H1 (cell line): ENCODE data around the gene AVL9. TPM values are rescaled to one million over a fixed set of nuclear protein-coding genes. Genes with fewer than 3 reads are reported as not detected.

Experiments used
- CTCF ChIA-PET: fragments of 300-600 bp; sonication (Branson Sonifier 250); formaldehyde crosslinking; loops from one replicate; lab custom pipeline; 2021; ENCODE audit not compliant: partially characterized antibody; lab: Charles Lee
- POLR2A ChIA-PET: fragments of 300-600 bp; sonication (Branson Sonifier 250); formaldehyde crosslinking; loops from one replicate; lab custom pipeline; 2021; ENCODE audit warnings: inconsistent platforms; ENCODE audit not compliant: partially characterized antibody; lab: Charles Lee
- DNase-seq, 2 experiments: peaks; one replicate each; pipeline versions ENCODE4 v3.0.0 to v3.0.0-alpha.2; 2010 to 2022; ENCODE audit warnings: low spot score in 2 of 2, low read depth in 1 of 2, mixed read lengths in 1 of 2
- FAIRE-seq: peaks from 2 replicates; lab custom pipeline; 2011; peaks lifted over from hg19 to GRCh38; lab: Jason Lieb, UNC
- H2AFZ ChIP-seq: 2 replicates; pipeline ENCODE4 v1.8.1; 2012; ENCODE audit warnings: low read length, inconsistent platforms
- H2AK5ac ChIP-seq: 2 replicates; pipeline ENCODE4 v1.6.1; 2013; ENCODE audit warnings: low read depth, low read length
- H2BK120ac ChIP-seq: replicated peaks from 2 replicates; pipeline ENCODE3; 2013; ENCODE audit warnings: low read depth, low read length, inconsistent platforms
- H2BK12ac ChIP-seq: 2 replicates; pipeline ENCODE4 v1.6.1; 2013; ENCODE audit warnings: low read depth, low read length
- H2BK15ac ChIP-seq: 2 replicates; pipeline ENCODE4 v1.6.1; 2013; ENCODE audit warnings: low read length
- H2BK20ac ChIP-seq: 2 replicates; pipeline ENCODE4 v1.6.1; 2013; ENCODE audit warnings: low read length
- H2BK5ac ChIP-seq: 2 replicates; pipeline ENCODE4 v1.6.1; 2013; ENCODE audit warnings: low read depth, low read length
- H3K14ac ChIP-seq: 2 replicates; pipeline ENCODE4 v1.6.1; 2013; ENCODE audit warnings: inconsistent platforms; ENCODE audit not compliant: insufficient read length
- H3K18ac ChIP-seq: 2 replicates; pipeline ENCODE4 v1.6.1; 2013; ENCODE audit warnings: low read length; ENCODE audit errors: extremely low read depth
- H3K23ac ChIP-seq: 2 replicates; pipeline ENCODE4 v1.6.1; 2013; ENCODE audit warnings: inconsistent platforms; ENCODE audit not compliant: insufficient read length
- H3K23me2 ChIP-seq: 2 replicates; pipeline ENCODE4 v1.6.1; 2013; ENCODE audit warnings: low read depth, low read length
- H3K27ac ChIP-seq: 2 replicates; pipeline ENCODE4 v1.6.1; 2011; ENCODE audit warnings: low read depth, low read length, inconsistent platforms
- H3K27me3 ChIP-seq, 4 experiments: replicated peaks in 1 of 4; 1 replicate in 1 of 4; 2 replicates in 3 of 4; pipeline versions ENCODE4 v1.6.1 to v1.8.1; 2011 to 2013; ENCODE audit warnings: low read length in 3 of 4, mild to moderate bottlenecking in 3 of 4, inconsistent platforms in 2 of 4, mixed read lengths in 2 of 4, moderate library complexity in 1 of 4; ENCODE audit not compliant: control insufficient read depth in 3 of 4, insufficient read depth in 3 of 4; ENCODE audit errors: extremely low read depth in 1 of 4
- H3K36me3 ChIP-seq, 4 experiments: 2 replicates each; pipeline versions ENCODE4 v1.6.1 to v1.8.1; 2011 to 2013; ENCODE audit warnings: mild to moderate bottlenecking in 4 of 4, low read length in 3 of 4, moderate library complexity in 2 of 4, control low read depth in 1 of 4, inconsistent platforms in 1 of 4; ENCODE audit not compliant: insufficient read depth in 4 of 4, control insufficient read depth in 2 of 4
- H3K4ac ChIP-seq: replicated peaks from 2 replicates; pipeline ENCODE3; 2013; ENCODE audit warnings: low read length, low read depth, mixed read lengths, inconsistent platforms; ENCODE audit not compliant: insufficient read length
- H3K4me1 ChIP-seq, 4 experiments: replicated peaks in 1 of 4; 1 replicate in 1 of 4; 2 replicates in 3 of 4; pipeline versions ENCODE4 v1.6.1 to v1.8.1; 2011 to 2013; ENCODE audit warnings: low read length in 3 of 4, inconsistent platforms in 2 of 4, mixed read lengths in 1 of 4; ENCODE audit not compliant: insufficient read depth in 4 of 4, control insufficient read depth in 3 of 4
- H3K4me2 ChIP-seq, 2 experiments: 2 replicates each; pipeline versions ENCODE4 v1.6.1 to v1.8.1; 2011 to 2013; ENCODE audit warnings: low read depth in 2 of 2, low read length in 2 of 2, control low read depth in 1 of 2, inconsistent platforms in 1 of 2, mild to moderate bottlenecking in 1 of 2; ENCODE audit not compliant: insufficient read depth in 1 of 2
- H3K4me3 ChIP-seq, 4 experiments: fragments of 200-600, 300-600 bp in 1 of 4; sonication (generic), shearing (Covaris generic), sonication (Bioruptor Twin) in 1 of 4; 2 replicates each; pipeline versions ENCODE4 v1.5.1 to v1.8.1; 2011 to 2016; ENCODE audit warnings: low read length in 4 of 4, low read depth in 3 of 4, control low read depth in 2 of 4, inconsistent platforms in 2 of 4, mild to moderate bottlenecking in 2 of 4, mixed read lengths in 1 of 4, moderate library complexity in 1 of 4; ENCODE audit not compliant: insufficient read depth in 2 of 4; ENCODE audit errors: extremely low read depth in 1 of 4
- H3K56ac ChIP-seq: replicated peaks from 2 replicates; pipeline ENCODE3; 2013; ENCODE audit warnings: low read depth, mild to moderate bottlenecking, mixed read lengths, low read length, inconsistent platforms; ENCODE audit not compliant: insufficient read length
- H3K79me1 ChIP-seq: 2 replicates; pipeline ENCODE4 v1.6.1; 2013; ENCODE audit warnings: low read depth, low read length, control low read depth
- H3K79me2 ChIP-seq, 2 experiments: 2 replicates each; pipeline versions ENCODE4 v1.6.1 to v1.8.1; 2012 to 2013; ENCODE audit warnings: low read length in 2 of 2, mild to moderate bottlenecking in 2 of 2, inconsistent platforms in 1 of 2; ENCODE audit not compliant: insufficient read depth in 2 of 2, control insufficient read depth in 1 of 2
- H3K9ac ChIP-seq, 4 experiments: replicated peaks in 1 of 4; 1 replicate in 1 of 4; 2 replicates in 3 of 4; pipeline versions ENCODE4 v1.6.1 to v1.8.1; 2011 to 2013; ENCODE audit warnings: low read depth in 3 of 4, low read length in 3 of 4, control low read depth in 2 of 4, mild to moderate bottlenecking in 2 of 4, moderate library complexity in 2 of 4, inconsistent platforms in 1 of 4; ENCODE audit errors: extremely low read depth in 1 of 4
- H3K9me3 ChIP-seq, 2 experiments: 2 replicates each; pipeline versions ENCODE4 v1.6.1 to v1.8.1; 2012 to 2013; ENCODE audit warnings: mild to moderate bottlenecking in 2 of 2, moderate library complexity in 2 of 2, control low read depth in 1 of 2, inconsistent platforms in 1 of 2, low read depth in 1 of 2, low read length in 1 of 2, mixed read lengths in 1 of 2; ENCODE audit not compliant: insufficient read depth in 2 of 2
- H4K20me1 ChIP-seq, 2 experiments: replicated peaks in 1 of 2; 2 replicates each; pipeline versions ENCODE3 to v1.8.1; 2011 to 2013; ENCODE audit warnings: inconsistent platforms in 2 of 2, low read length in 2 of 2, mild to moderate bottlenecking in 1 of 2; ENCODE audit not compliant: insufficient read depth in 2 of 2, control insufficient read depth in 1 of 2
- H4K5ac ChIP-seq: 2 replicates; pipeline ENCODE4 v1.6.1; 2013; ENCODE audit warnings: low read length, low read depth, mixed read lengths, inconsistent platforms; ENCODE audit not compliant: insufficient read length
- H4K8ac ChIP-seq: 2 replicates; pipeline ENCODE4 v1.8.0; 2013; ENCODE audit warnings: mild to moderate bottlenecking, moderate library complexity, low read length, inconsistent platforms; ENCODE audit not compliant: insufficient read depth; ENCODE audit errors: extremely low read depth
- H4K91ac ChIP-seq: replicated peaks from 2 replicates; pipeline ENCODE3; 2013; ENCODE audit warnings: low read length, mixed read lengths, inconsistent platforms; ENCODE audit not compliant: insufficient read length
- CTBP2 ChIP-seq: IDR thresholded peaks from 2 replicates; pipeline ENCODE4 v1.7.0; 2011; ENCODE audit warnings: borderline replicate concordance, mild to moderate bottlenecking, moderate library complexity, mixed read lengths, low read length; ENCODE audit not compliant: insufficient read depth, insufficient read length
- E2F6 ChIP-seq: IDR thresholded peaks from 2 replicates; pipeline ENCODE4 v1.6.1; 2012; ENCODE audit warnings: inconsistent platforms
- EP300 ChIP-seq, 2 experiments: IDR thresholded peaks; 1 replicate in 1 of 2; 2 replicates in 1 of 2; pipeline ENCODE4 v1.6.1; 2011 to 2012; ENCODE audit warnings: low read depth in 2 of 2, low read length in 2 of 2, mild to moderate bottlenecking in 2 of 2, borderline replicate concordance in 1 of 2, inconsistent platforms in 1 of 2, moderate library complexity in 1 of 2
- KDM5A ChIP-seq: fragments of 200-600 bp; IDR thresholded peaks from 2 replicates; pipeline ENCODE4 v1.7.1; 2012; ENCODE audit warnings: mild to moderate bottlenecking, low read length, inconsistent platforms, mixed read lengths
- POLR2A ChIP-seq, 2 experiments: IDR thresholded peaks; 1 replicate in 1 of 2; 2 replicates in 1 of 2; pipeline ENCODE4 v1.6.1; 2011; ENCODE audit warnings: low read depth in 2 of 2, low read length in 2 of 2, mild to moderate bottlenecking in 2 of 2; ENCODE audit errors: control extremely low read depth in 1 of 2
- POU5F1 ChIP-seq: IDR thresholded peaks from 2 replicates; pipeline ENCODE4 v1.6.1; 2011; ENCODE audit warnings: low read depth, mild to moderate bottlenecking, low read length, moderate library complexity
- RAD21 ChIP-seq, 2 experiments: IDR thresholded peaks in 1 of 2; conservative IDR thresholded peaks in 1 of 2; 2 replicates each; pipeline ENCODE4 v1.6.1; 2011; ENCODE audit warnings: low read depth in 2 of 2, low read length in 2 of 2, improper control_type of control experiment in 1 of 2, inconsistent platforms in 1 of 2, mild to moderate bottlenecking in 1 of 2, moderate library complexity in 1 of 2
- RFX5 ChIP-seq: IDR thresholded peaks from 2 replicates; pipeline ENCODE4 v1.6.1; 2011; ENCODE audit warnings: low read depth, low read length, improper control_type of control experiment, borderline replicate concordance
- SP4 ChIP-seq: IDR thresholded peaks from 2 replicates; pipeline ENCODE4 v1.6.1; 2012; ENCODE audit warnings: low read length, inconsistent platforms
- SRF ChIP-seq: IDR thresholded peaks from 2 replicates; pipeline ENCODE4 v1.6.1; 2011; ENCODE audit warnings: mild to moderate bottlenecking, low read depth, low read length, moderate library complexity
- TAF1 ChIP-seq: IDR thresholded peaks from 2 replicates; pipeline ENCODE4 v1.6.1; 2011; ENCODE audit warnings: mild to moderate bottlenecking, low read depth, low read length
- WGBS, 2 experiments: shearing (Covaris generic) in 1 of 2; methylation state at CpG; one replicate each; pipeline versions ENCODE4 v1.1.6 to v1.1.7; 2013 to 2015; ENCODE audit warnings: low lambda C conversion rate in 2 of 2, mixed read lengths in 2 of 2, inconsistent platforms in 1 of 2, low coverage in 1 of 2, missing lambda C conversion rate in 1 of 2; ENCODE audit not compliant: insufficient replicate concordance in 2 of 2, insufficient coverage in 1 of 2, insufficient read length in 1 of 2; ENCODE audit errors: extremely low coverage in 1 of 2, missing lambda C conversion rate in 1 of 2; 5-methylcytosine and 5-hydroxymethylcytosine counted together
- polyA plus RNA-seq, 7 experiments: library from polyadenylated mRNA; depleted of rRNA in 3 of 7; stranded (reverse) in 5 of 7; unstranded in 2 of 7; fragments of >200 nt in 5 of 7; fragments of 200-250 nt in 2 of 7; gene quantifications; 1 replicate in 5 of 7; 2 replicates in 1 of 7; 4 replicates in 1 of 7; pipeline versions ENCODE4 v1.2.1 to v1.2.3, GENCODE V29; 2011 to 2013; ENCODE audit warnings: missing spikeins in 2 of 7, mixed read lengths in 2 of 7
- total RNA-seq: library from RNA; stranded (reverse); fragmentation: NEBNext Ultra II Directional; extraction: Animal tissue kit (Norgen Biotek cat#: 25700); gene quantifications from 2 replicates; pipeline ENCODE4 v1.2.1, GENCODE V29; 2021

The AVL9 gene
- total and polyA plus RNA-seq, 2 of the 8 experiments (the other 6 are each of a cell fraction or from before 2014, with no cell fraction given), result 15.5 to 42.1 TPM

GRCh38 chr7:32586291-32587221 lies 91.3 kb downstream of the AVL9 start:
- POLR2A ChIA-PET, result no interaction called here
- FAIRE-seq, result no peak
- H3K27me3 ChIP-seq, result no peaks in the 10 kb centered on the region
- TF ChIP-seq E2F6 (no peak), SP4 (no peak), POLR2A (IDR thresholded peaks at IDR 0.05; ENCODE audit: control extremely low read depth in 1 of 2, low read depth in 2 of 2, low read length in 2 of 2) (peak in 1 of 2 experiments; percentile 12; a peak in 1 of 3 replicates), CTBP2 (no peak), KDM5A (no peak), SRF (no peak), RAD21 (IDR thresholded peaks at IDR 0.05 in 1 of 2, conservative IDR thresholded peaks at IDR 0.05 in 1 of 2; ENCODE audit: low read depth in 2 of 2, low read length in 2 of 2) (0 out of 4 replicates have a peak, but pooled peaks of 1 of the 2 experiments have one; percentile 5), EP300 (IDR thresholded peaks at IDR 0.05; ENCODE audit: borderline replicate concordance in 1 of 2, low read depth in 2 of 2, low read length in 2 of 2) (no peak), RFX5 (no peak), POU5F1 (no peak), TAF1 (no peak)

More at GRCh38 chr7:32586291-32587221, 91.3 kb downstream of the AVL9 start:
- no peak overlapping the region for H3K4ac ChIP-seq
- no peak overlapping the region for H4K5ac ChIP-seq
- no peak overlapping the region for H3K27ac ChIP-seq
- no peak overlapping the region for H2BK120ac ChIP-seq
- no peak overlapping the region for H2BK12ac ChIP-seq
- H3K79me1 ChIP-seq, result no peaks in the 10 kb centered on the region; the same call in 1 of the 2 replicates
- H3K79me2 ChIP-seq, result no peaks in the 10 kb centered on the region
- no peak overlapping the region for H3K9ac ChIP-seq
- no peaks in the 10 kb centered on the region for H3K9me3 ChIP-seq
- H3K4me1 ChIP-seq, result peaks cover 0 to 19% (median 9%) of the 10 kb centered on the region in 4 experiments; a peak in 5 of 7 replicates
- H3K4me2 ChIP-seq, result no peak overlapping the region; a peak in 1 of 4 replicates
- H2BK15ac ChIP-seq, result no peak overlapping the region
- no peaks in the 10 kb centered on the region for H4K20me1 ChIP-seq
- CTCF ChIA-PET, result no interaction called here
- no peak overlapping the region for H4K91ac ChIP-seq
- no peak overlapping the region for H2BK5ac ChIP-seq
- H3K56ac ChIP-seq, result no peak overlapping the region
- 82% methylated on average over 5 of the region's 5 CpGs; no CpG with 5 or more reads in 1 of the 2 experiments for WGBS, 2 experiments
- no peak overlapping the region for H3K18ac ChIP-seq
- H3K14ac ChIP-seq, result no peak overlapping the region
- H3K23me2 ChIP-seq, result no peaks in the 10 kb centered on the region
- H2AK5ac ChIP-seq, result peak overlapping the region; percentile 87; the same call in 1 of the 2 replicates
- H4K8ac ChIP-seq, result no peak overlapping the region; the same call in 1 of the 2 replicates
- H3K36me3 ChIP-seq, result peaks cover 0 to 55% (median 36%) of the 10 kb centered on the region in 4 experiments; a peak in 7 of 8 replicates
- H2BK20ac ChIP-seq, result no peak overlapping the region
- H3K23ac ChIP-seq, result no peak overlapping the region
- no peak overlapping the region for H3K4me3 ChIP-seq
- DNase-seq, result no peak
- no peak overlapping the region for H2AFZ ChIP-seq
